GM12875 (cell line): Measurements from ENCODE around the gene INPP5F.

Source experiments
- H3K4me3 ChIP-seq: one replicate; pipeline ENCODE4 v1.5.1; 2011; ENCODE audit warnings: low read depth, low read length, control low read depth
- CTCF ChIP-seq: IDR thresholded peaks from 2 replicates; pipeline ENCODE4 v1.5.1; 2011; ENCODE audit warnings: low read depth, mild to moderate bottlenecking, control low read depth, inconsistent platforms, low read length, moderate library complexity, borderline replicate concordance; ENCODE audit not compliant: insufficient read depth

INPP5F gene

GRCh38 chr10:119725517-119725827 is 378 bp upstream of the INPP5F start:
- TF ChIP-seq CTCF: no peak
- H3K4me3 ChIP-seq: peak overlapping the region; percentile 59

- no peak for TF ChIP-seq CTCF
These were observed 919 bp downstream of the INPP5F start for GRCh38 chr10:119726676-119727261.

GRCh38 chr10:119728172-119728800 is 2.4 kb downstream of the INPP5F start:
- TF ChIP-seq CTCF: no peak
- no peak overlapping the region for H3K4me3 ChIP-seq

More at GRCh38 chr10:119726676-119727261, 919 bp downstream of the INPP5F start:
- H3K4me3 ChIP-seq: peak overlapping the region; percentile 68

GRCh38 chr10:119734396-119735332 is 8.8 kb downstream of the INPP5F start:
- TF ChIP-seq CTCF: no peak

GRCh38 chr10:119735451-119735850 is 9.6 kb downstream of the INPP5F start:
- TF ChIP-seq CTCF: no peak
- no peak overlapping the region for H3K4me3 ChIP-seq

More at GRCh38 chr10:119734396-119735332, 8.8 kb downstream of the INPP5F start:
- H3K4me3 ChIP-seq: no peak overlapping the region

- no peak overlapping the region for H3K4me3 ChIP-seq
- no peak for TF ChIP-seq CTCF
These were observed 10.4 kb downstream of the INPP5F start for GRCh38 chr10:119736220-119736619.
